ENCODE results near the gene CDC14A. TPM values are rescaled to one million over a fixed set of nuclear protein-coding genes. Genes with fewer than 3 reads are reported as not detected.

Gene CDC14A
- total RNA-seq, 1 donor from 2014 or later, result 21.4 TPM

DNA sequence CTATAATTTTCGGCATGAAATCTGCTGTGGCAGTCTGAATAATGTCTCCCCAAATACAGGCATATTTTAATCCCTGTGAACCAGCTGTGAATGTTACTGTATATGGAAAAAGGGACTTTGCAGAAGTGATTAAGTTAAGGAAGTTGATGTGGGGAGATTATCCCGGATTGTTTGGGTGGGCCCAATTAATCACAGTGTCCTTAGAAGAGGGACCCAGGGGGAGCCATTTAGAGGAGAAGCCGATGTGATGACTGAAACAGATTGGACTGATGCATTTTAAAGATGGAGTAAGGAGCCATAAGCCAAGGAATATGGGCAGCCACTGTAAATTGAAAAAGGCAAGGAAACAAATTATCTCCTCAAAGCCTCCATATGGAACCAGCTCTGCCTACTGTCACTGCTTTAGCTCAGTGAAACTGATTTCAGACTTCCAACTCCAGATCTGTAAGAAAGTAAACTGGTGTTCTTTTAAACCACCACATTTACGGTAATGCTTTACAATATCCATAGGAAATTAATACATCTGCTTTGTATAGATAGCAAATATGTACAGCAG lies 124.5 kb downstream of the CDC14A start:
- Mint-ChIP-seq H3K4me1 (no peaks in the 10 kb centered on the region), H3K9me3 (no peaks in the 10 kb centered on the region), H3K27ac (no peak overlapping the region), H3K4me3 (no peak overlapping the region), H3K27me3 (ENCODE audit: low read depth) (no peaks in the 10 kb centered on the region), H3K36me3 (peaks cover 14% of the 10 kb centered on the region)
- TF ChIP-seq, protein P1, sequence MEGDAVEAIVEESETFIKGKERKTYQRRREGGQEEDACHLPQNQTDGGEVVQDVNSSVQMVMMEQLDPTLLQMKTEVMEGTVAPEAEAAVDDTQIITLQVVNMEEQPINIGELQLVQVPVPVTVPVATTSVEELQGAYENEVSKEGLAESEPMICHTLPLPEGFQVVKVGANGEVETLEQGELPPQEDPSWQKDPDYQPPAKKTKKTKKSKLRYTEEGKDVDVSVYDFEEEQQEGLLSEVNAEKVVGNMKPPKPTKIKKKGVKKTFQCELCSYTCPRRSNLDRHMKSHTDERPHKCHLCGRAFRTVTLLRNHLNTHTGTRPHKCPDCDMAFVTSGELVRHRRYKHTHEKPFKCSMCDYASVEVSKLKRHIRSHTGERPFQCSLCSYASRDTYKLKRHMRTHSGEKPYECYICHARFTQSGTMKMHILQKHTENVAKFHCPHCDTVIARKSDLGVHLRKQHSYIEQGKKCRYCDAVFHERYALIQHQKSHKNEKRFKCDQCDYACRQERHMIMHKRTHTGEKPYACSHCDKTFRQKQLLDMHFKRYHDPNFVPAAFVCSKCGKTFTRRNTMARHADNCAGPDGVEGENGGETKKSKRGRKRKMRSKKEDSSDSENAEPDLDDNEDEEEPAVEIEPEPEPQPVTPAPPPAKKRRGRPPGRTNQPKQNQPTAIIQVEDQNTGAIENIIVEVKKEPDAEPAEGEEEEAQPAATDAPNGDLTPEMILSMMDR (IDR thresholded peaks at IDR 0.05; ENCODE audit: unreplicated experiment), result no peak
- no peak for DNase-seq (ENCODE audit: low spot score in 2 of 2, unreplicated experiment in 2 of 2)

DNA sequence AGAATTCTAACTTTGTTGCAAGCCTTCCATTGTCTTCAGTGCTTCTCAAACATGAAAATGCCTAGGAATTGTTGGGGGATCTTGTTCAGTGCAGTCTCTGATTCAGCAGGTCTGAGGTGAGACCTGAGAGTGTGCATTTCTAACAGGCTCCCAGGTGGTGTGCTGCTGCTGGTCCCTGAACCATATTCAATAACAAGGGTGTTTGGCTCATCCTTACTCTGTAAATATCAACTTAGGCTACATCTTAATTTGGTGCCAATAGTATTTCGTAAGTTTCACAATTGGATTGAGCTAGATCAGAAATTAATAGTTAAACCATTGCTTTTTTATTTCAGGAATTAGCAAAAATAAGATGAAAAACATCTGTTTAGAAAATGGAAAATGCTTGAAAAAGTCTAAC lies 126.5 kb downstream of the CDC14A start:
- Mint-ChIP-seq H3K27ac (no peak overlapping the region), H3K4me1 (no peaks in the 10 kb centered on the region), H3K4me3 (no peak overlapping the region), H3K9me3 (peaks cover 5% of the 10 kb centered on the region), H3K36me3 (peaks cover 17% of the 10 kb centered on the region), H3K27me3 (ENCODE audit: low read depth) (no peaks in the 10 kb centered on the region)
- DNase-seq (ENCODE audit: low spot score in 2 of 2, unreplicated experiment in 2 of 2), result no peak
- TF ChIP-seq, protein P1 (IDR thresholded peaks at IDR 0.05; ENCODE audit: unreplicated experiment), result no peak

DNA sequence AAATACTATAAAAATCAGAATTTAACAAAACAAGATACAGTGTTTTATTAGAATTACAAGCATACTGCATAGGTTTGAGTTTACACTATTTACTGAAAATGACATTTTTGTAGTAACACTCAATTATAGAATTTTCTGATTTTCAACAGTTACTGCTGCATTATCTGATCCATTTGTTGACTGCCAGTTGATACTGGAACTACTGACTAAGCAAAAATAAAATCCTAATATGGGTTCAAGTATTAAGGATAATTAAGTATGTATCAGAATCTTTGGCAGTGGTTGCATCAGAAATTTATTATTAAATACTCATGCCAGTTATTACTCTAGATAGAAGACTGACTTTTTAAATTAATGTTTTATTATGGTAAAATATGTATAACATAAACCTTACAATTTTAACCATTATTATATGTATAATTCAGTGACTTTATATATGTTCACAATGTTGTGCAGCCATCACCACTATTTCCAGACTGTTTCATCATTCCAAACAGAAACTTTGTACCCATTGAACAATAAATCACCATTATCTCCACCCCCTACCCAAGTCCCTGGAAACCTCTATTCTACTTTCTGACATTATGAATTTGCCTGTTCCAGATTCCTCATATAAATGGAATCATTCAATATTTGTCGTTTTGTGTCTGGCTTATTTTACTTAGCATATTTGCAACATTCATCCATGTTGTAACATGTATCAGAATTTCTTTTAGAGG lies 127.5 kb downstream of the CDC14A start:
- no peak overlapping the region for H3K4me3 Mint-ChIP-seq
- H3K4me1 Mint-ChIP-seq, result no peaks in the 10 kb centered on the region
- DNase-seq (ENCODE audit: low spot score in 2 of 2, unreplicated experiment in 2 of 2), result no peak
- H3K27me3 Mint-ChIP-seq (ENCODE audit: low read depth), result no peaks in the 10 kb centered on the region
- no peak overlapping the region for H3K27ac Mint-ChIP-seq
- H3K36me3 Mint-ChIP-seq, result peaks cover 22% of the 10 kb centered on the region
- TF ChIP-seq, protein P1 (IDR thresholded peaks at IDR 0.05; ENCODE audit: unreplicated experiment), result no peak
- peaks cover 5% of the 10 kb centered on the region for H3K9me3 Mint-ChIP-seq

DNA sequence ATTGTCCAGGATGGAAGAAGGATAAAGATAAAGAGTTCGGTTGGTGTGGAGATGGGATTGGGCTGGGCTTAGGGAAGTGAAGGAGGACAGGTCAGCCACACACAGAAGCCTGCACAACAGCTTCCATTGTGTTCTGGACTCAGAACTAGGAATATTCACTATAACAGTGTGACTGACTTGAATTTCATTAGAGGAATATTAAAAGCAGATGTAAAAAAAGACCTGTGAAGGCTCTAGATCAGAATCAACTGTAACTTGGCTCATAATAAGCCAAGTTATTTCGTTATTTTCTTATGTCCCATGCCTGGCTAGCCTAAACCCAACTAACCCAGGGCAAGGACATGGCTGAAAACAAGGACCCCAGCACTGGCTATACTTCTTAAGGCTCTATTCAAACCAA lies 129.0 kb downstream of the CDC14A start:
- H3K9me3 Mint-ChIP-seq, result peaks cover 5% of the 10 kb centered on the region
- peaks cover 22% of the 10 kb centered on the region for H3K36me3 Mint-ChIP-seq
- no peak overlapping the region for H3K4me3 Mint-ChIP-seq
- TF ChIP-seq, protein P1 (IDR thresholded peaks at IDR 0.05; ENCODE audit: unreplicated experiment), result no peak
- no peaks in the 10 kb centered on the region for H3K27me3 Mint-ChIP-seq (ENCODE audit: low read depth)
- no peak for DNase-seq (ENCODE audit: low spot score in 2 of 2, unreplicated experiment in 2 of 2)
- H3K4me1 Mint-ChIP-seq, result no peaks in the 10 kb centered on the region
- no peak overlapping the region for H3K27ac Mint-ChIP-seq

DNA sequence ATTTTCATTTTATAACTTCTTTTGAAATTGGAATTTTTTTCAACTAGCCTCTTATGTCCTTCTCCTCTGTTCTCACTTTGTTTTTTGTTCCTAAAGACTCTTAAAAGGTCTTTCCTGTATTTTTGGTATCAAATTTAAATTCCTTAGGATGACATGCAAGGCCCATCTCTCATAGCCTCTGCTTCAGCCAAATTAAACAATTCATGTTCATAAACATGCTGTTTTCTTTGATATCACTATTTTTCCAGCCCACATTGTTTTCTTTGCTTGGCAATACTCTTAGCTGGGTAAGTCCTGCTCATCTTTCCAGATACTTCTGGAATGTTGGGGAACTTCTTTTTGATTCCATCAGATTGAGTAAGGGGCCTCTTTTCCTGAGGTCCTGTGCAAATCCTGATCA lies 129.9 kb downstream of the CDC14A start:
- no peaks in the 10 kb centered on the region for H3K27me3 Mint-ChIP-seq (ENCODE audit: low read depth)
- peaks cover 22% of the 10 kb centered on the region for H3K36me3 Mint-ChIP-seq
- H3K4me1 Mint-ChIP-seq, result no peaks in the 10 kb centered on the region
- TF ChIP-seq, protein P1 (IDR thresholded peaks at IDR 0.05; ENCODE audit: unreplicated experiment), result no peak
- DNase-seq (ENCODE audit: low spot score in 2 of 2, unreplicated experiment in 2 of 2), result no peak
- no peak overlapping the region for H3K4me3 Mint-ChIP-seq
- peaks cover 5% of the 10 kb centered on the region for H3K9me3 Mint-ChIP-seq
- no peak overlapping the region for H3K27ac Mint-ChIP-seq

Measured in mesothelial cell of epicardium (in vitro differentiated cells).